OCI-M2 (cell line): ENCODE measurements around the gene PEX6.
"Not testable (repeated sequence)": the region's sequence is repeated elsewhere in the genome, so short reads cannot be mapped to it uniquely, and the experiment has no call there.

ENCODE experiments used
- DNase-seq: peaks from one replicate; lab custom pipeline; 2025; ENCODE audit not compliant: unreplicated experiment; lab: John Stamatoyannopoulos, UW

Gene PEX6

DNA sequence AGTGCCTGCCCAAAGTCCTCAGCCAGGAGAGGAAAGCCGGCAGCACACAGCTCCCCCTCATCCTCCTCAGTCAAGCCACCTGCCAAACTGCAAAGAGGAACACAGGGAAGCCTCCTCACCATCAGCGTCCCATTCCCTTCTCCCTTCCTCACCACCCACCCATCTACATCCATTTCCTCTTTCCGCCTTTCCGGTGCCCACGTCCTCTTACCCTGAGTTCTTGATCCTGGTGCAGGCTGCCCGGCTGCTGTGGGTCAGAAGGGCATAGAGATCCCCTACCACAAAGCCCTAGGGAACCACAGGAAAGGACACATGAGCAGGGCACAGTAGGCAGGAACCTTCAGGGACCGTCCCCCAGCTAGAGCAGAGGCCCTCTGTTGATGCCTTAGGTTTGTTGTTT is 12.4 kb downstream of the PEX6 start:
- no peak for DNase-seq

DNA sequence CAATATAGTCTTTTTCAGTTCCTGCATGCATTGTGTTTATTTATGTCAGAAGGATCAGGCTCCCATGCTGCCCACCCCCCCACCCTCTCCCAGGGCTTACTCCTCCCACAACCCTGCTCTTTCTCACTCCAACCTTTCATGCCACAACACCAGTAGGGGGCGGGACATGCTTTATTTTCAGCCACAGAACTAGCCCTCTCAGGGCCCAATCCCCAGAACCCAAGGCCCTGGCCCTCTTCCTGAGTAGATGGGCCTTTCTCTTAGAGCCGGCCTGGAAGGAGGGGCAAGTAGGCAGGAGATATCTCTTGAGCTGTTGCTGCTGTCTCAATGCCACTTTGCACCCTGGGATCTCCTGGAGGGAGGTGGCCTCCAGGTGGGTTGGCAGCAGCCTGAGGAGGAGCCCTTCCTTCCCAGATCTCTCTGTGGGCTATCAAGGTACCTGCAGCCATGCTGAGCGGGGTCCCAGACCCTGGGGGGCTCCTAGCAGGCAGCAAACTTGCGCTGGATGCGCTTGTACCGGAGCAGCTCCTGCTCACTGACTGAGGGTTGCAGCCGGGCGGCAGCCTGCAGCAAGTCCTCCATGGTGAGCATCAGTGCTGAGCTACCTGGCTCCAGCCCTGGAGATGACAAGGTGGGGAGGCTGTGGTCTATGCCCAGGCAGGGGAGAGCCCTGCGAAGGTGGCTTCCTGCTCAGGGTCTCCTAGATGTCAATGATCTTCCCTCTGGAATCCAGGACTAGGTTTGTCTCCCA is 15.0 kb downstream of the PEX6 start:
- DNase-seq = peak; percentile 35

DNA sequence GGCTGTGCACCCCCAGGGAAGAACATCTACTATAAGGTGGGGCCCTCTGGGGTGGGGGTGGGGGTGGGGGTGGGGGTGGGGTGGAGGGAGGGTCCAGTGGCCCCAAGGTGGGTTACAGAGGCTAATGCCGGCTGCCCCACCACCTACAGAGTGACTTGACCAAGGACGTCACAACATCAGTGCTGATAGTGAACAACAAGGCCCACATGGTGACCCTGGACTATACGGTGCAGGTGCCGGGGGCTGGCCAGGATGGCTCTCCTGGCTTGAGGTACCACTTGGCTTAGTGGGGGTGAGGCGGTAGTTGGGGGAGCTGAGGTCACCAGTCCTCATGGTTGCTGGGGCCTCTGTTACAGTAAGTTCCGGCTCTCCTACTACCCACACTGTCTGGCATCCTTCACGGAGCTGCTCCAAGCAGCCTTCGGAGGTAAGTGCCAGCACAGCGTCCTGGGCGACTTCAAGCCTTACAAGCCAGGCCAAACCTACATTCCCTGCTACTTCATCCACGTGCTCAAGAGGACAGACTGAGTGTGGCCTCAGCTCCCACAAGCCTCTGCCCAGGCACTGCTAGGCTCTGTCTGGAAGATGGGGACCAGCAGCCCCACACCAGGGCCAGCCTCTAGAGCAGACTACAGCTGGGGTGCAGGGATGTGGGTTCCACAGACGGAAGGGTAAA is 15.7 kb downstream of the PEX6 start:
- no peak for DNase-seq

DNA sequence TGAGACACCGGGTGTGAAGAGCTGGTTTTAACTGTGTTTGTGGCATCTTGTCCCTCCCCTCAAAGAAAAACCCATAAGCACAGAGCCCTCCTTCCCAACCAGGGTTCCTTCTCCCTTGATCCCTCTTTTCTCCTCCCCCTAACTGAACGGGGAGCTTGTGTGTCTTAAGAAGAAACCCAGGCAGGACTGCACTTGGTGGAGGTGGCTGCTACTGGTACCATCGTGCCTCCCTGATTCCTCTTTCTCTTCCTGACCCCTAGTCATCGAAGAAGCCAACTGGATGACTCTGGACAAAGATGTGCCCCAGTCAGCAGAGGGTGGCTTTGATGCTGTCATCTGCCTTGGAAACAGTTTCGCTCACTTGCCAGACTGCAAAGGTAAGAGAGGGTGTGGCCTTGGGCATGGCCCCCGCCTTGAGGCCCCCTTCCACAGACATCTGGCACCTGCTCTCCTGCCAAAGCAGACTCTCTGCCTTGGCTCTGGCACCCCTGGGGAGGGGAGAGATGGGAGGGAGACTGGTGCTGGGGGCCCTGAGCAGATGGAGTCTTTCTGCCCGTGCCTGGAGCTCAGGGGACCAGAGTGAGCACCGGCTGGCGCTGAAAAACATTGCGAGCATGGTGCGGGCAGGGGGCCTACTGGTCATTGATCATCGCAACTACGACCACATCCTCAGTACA is 16.3 kb downstream of the PEX6 start:
- DNase-seq = no peak

DNA sequence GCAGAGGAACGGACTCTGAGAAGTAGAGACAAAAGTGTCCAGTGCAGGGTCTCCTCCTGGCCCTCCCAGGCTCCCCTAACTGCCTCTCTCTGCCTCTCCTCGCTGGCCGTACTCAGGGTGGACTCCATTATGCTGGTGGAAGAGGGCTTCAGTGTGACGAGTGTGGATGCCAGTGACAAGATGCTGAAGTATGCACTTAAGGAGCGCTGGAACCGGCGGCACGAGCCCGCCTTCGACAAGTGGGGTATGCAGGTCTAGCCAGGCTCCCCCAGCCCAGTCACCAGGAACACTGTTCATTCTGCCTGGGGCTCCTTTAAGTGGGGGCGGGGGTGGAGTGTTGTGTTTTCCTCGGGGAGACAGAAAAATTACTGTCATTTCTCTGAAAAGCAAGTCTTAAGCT is 16.9 kb downstream of the PEX6 start:
- no peak for DNase-seq

DNA sequence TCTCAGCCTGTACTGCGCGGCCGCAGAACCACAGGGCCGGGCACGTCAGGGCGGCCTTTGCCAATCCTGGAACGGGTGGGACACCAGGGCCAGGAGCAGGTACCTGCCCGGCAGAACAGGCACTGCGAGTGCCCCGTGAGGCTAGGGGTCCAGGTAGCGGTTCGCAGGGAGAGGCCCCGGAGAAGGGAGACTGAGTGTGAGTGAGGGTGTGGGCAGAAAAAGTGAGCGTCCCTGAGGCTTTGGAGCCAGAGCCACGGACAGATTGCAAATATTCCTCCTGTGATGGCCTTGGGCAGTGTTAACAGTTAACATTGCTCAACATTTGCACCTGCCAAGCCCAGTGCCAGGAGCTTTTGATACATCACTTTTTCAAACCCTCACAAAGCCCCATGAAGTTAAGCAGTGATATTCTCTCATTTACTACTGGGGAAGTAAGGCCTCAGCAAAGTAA is 17.9 kb downstream of the PEX6 start:
- no peak for DNase-seq

DNA sequence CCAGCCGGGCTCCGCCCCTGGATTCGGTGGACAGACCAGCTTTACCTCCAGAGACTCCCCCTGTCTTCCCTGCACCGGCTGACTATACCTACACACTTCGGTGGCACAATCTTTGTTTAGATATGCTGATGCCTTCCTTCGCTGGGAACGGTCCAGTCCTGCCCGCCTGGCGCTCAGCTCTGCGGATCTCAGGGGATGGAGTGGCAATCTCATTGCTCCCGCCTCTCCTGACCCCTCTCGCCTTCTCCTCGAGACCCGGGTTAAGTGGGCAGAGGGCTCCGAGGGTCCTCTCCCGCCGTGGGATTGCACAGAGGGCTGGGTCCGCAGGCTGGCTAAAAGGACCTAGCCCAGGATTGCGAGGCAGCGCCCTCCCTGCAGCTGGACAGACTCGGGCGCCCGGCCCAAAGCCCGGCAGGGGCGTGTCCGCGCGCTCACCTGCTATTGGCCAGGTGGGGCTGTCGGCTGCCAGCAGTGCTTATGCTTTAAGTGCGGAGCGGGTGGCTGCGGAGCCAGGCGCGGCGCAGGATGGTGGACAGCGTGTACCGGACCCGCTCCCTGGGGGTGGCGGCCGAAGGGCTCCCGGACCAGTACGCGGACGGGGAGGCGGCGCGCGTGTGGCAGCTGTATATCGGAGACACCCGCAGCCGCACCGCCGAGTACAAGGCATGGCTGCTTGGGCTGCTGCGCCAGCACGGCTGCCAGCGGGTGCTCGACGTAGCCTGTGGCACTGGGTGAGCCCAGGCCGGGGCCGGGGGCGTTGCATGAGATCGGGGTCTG is 18.6 kb downstream of the PEX6 start, which contains the start of gene GNMT:
TSS of gene GNMT (plus strand) at position 512 of the 777 bp plus-strand sequence. CDS start at position 526, 14 bp downstream.
- no peak for DNase-seq

DNA sequence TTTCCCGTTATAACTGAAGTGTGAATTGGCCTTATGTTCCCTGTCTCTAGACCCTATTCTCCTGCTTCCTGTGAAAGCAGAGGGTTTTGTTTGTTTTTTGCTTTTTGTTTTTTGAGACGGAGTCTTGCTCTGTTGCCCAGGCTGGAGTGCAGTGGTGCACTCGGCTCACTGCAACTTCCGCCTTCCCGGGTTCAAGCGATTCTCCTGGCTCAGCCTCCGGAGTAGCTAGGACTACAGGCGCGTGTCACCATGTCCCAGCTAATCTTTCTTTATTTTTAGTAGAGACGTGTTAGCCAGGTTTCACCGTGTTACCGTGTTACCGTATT is 19.1 kb downstream of the PEX6 start:
- no peak for DNase-seq

DNA sequence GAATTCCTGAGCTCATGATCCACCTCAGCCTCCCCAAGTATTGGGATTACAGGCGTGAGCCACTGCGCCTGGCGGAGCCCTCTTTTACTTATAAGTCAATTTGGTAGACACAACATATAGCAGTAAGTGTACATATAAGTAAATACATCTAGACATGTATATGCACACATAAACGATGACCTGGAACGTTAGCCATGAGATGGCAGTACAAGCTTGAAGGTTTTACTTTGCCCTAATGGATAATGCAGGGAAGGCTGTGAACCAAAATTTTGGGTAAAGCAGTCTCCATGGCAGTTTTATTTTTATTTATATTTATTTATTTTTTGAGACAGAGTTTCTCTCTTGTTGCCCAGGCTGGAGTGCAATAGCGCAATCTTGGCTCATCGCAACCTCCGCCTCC is 20.9 kb downstream of the PEX6 start:
- no peak for DNase-seq

DNA sequence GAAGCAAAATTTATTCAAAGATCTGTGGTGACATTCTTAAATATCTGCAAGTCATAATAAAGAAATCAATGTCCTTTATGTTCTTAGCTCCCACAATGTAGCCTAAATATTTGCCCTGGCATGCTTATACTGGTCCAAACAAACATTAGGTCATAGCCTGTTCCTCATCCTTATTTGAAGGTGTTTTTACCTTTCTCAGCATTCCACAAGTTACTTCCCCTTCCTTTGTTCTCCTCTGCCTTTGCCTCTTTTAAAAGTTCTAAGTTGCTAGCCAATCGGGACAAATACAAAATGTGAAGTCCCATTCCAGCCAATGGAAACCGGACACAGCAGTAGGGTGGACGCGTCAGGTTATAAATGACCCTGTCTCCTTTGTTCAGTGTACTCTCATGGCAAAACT is 24.6 kb downstream of the PEX6 start:
- not testable (repeated sequence) for DNase-seq

DNA sequence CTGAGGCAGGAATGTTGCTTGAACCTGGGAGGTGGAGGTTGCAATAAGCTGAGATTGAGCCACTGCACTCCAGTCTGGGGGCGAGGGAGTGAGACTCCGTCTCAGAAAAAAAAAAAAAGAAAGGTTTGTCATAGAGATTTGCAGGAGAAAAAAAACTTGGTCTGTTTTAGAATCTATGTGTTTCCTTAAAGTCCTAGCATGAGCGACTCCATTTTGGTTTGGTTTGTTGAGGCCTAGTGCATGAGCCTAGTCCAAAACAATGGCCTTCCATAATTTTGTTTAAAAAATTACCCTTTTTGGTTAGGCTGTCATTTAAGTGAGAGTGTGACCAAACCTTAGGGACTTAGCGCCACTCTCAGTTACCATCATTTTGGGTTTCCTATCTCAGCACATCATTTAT is 26.6 kb downstream of the PEX6 start:
- DNase-seq = no peak

DNA sequence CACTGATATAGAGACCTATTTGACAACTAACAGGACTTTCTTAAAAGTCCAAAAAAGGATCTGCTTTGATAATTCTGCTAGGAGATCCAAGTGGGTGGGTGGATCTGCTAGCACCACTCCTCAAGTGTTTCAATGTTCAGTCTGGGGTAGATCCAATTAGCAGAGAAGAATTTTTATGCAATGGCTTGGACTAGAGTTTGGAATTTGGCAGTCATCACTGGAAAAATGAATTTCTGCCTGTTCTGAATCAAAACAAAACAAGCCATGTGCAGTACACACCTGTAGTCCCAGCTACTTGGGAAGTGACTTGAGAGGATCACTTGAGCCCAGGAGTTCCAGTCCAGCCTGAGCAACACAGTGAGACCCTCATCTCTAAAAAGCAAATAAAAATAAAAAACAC is 31.0 kb downstream of the PEX6 start:
- DNase-seq = no peak

DNA sequence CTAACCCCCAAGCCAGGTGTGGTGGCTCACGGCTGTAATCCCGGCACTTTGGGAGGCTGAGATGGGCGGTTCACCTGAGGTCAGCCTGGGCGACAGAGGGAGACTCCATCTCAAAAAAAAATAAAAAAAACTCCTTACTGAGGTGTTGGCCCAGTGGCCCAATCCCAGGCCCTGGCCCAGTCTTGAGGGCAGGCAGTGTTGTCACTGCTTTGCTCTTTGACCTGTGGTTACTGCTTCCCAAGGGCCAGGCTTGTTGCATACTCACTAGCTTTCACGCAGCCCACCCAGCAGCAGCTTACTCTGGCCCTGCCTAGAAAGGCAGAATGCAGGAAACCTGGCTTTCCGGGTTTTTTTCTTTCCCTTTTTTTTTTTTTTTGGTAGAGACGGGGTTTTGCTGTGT is 36.5 kb downstream of the PEX6 start:
- no peak for DNase-seq

DNA sequence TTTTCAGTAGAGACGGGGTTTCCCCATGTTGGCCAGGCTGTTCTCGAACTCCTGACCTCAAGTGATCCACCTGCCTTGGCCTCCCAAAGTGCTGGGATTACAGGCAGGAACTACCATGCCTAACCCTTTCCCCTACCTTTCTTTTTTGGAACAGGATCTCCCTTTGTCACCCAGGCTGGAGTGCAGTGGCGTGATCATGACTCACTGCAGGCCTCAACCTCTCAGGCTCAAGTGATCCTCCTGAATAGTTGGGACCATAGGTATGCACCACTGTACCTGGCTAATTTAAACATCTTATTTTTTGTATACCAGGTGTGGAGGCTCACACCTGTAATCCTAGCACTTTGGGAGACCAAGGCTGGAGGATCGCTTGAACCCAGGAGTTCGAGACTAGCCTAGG is 37.6 kb downstream of the PEX6 start:
- DNase-seq = not testable (repeated sequence)

DNA sequence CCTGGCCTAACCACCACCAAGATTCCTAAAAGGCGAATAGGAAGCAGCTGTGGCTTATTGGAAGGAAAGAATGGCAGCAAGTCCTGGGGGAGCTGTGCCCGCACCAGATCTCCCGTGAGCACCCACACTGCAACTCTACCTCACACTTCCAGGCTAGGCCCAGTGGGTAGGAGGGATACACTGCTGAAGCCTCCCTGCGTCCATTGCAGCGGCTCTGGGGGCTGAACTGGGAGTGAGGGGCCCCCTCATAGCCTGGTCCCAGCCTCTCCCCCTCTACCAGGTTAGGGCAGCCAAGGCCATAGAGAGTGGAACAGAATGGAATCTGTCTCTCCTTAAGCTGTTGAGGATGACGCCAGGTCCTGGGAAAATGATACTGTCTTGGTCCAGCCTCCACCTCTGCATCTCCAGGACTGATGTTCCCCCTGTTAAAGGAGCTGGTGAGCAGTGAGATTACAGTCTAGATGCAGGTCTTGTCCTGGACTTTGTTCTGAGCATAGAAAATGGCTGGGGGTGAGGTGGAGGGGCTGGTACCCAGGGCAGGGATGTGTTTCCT is 38.4 kb downstream of the PEX6 start:
- no peak for DNase-seq

DNA sequence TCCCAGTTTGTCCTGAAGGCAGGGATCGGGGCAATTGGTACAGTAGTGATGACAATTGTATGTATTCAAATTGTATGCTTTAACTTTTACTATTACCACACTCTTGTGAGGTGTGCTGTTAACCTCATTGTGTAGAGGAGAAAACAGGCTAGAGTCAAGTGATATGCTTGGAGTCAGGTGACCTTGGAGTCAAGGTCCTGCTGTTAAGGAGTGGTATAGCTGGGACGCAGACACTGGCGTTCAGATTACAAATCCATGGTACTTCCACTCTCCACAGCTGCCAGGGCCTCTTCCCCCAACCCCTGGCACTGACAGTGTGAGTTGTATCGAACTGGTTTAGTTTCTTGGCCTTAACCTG is 39.2 kb downstream of the PEX6 start:
- no peak for DNase-seq

DNA sequence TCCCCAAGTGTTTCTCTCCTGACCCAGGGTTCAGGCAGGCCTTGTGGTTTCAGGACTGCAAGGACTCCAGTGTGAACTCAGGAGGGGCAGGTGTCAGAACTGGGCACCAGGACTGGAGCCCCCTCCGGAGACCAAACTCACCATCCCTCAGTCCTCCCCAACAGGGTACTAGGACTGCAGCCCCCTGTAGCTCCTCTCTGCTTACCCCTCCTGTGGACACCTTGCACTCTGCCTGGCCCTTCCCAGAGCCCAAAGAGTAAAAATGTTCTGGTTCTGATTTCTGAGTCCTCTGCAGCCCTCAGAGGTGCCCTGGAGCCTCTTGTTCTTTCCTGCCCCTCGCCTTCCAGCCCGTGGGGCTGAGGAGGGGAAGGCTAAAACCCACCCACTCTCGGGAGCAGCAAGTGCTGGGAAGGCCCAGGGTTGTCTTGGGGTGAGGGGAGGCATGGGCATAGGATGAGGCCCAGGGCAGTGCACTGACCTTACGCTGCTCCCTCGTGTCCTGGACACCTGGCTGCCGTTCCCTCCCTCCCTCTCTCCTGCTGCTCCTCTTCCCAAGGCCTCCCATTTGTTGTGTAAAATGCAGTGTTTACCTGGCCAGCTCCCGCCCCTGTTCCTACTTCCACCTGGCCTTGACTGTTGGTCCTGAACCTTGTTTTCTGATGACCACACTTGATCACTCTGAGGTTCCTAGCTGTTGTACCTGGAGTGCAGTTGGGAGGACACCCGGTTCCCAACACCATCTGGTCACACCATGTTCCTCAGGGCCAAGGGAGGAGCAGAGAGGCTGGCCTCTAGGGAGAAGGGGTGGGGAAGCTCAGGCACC is 39.8 kb downstream of the PEX6 start:
- DNase-seq = no peak

DNA sequence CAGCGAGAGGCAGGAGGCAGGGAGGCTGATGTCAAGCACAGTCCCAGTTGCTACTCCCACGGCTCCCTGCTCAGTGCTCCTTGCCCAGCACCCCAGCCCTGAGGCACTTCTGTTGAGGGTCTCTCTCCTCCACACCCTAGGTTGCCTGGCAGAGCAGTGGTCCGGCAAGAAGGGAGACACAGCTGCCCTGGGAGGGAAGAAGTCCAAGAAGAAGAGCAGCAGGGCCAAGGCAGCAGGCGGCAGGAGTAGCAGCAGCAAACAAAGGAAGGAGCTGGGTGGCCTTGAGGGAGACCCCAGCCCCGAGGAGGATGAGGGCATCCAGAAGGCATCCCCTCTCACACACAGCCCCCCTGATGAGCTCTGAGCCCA is 40.6 kb downstream of the PEX6 start:
- no peak for DNase-seq

DNA sequence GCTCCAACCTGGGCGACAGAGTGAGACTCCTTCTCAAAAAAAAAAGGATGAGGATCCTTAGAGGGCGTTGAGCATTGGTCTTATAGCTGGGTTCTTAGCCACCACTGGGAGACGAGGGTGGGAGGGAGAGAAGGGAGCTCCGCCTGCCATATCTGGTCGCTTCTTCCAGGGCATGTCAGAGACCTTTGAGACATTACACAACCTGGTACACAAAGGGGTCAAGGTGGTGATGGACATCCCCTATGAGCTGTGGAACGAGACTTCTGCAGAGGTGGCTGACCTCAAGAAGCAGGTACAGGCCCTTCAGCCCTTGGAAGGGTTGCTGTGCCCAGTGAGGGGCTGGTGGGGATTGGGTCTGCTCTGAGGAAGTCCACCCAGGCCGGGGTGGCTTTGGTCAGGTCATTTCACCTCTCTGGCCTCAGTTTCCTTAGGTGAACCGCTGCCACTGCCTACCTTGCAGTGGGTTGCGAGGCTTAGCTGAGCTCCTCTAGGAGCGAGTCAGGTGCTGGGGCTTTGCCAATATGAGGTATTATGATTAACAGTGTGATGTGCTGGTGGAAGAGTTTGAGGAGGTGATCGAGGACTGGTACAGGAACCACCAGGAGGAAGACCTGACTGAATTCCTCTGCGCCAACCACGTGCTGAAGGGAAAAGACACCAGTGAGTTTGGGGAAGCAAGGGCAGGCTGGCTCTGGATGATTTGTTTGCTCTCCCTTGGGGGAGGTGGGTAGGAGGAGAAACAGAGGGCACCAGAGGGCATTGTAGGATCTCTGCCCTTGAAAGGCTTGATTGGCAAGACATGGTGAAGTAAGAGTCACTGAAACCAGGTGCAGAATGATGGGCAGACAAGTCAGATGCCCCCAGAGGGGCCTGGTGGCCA is 41.2 kb downstream of the PEX6 start:
- no peak for DNase-seq
